ENCODE measurements around the gene CAVIN3. TPM values are rescaled to one million over a fixed set of nuclear protein-coding genes. Genes with fewer than 3 reads are reported as not detected.

Gene CAVIN3
- total RNA-seq, 4 donors from 2014 or later = 16.6 to 65.0 (median 25.3) TPM

GRCh38 chr11:6326303-6326702 is 6.0 kb upstream of the CAVIN3 start:
- DNase-seq = no peak
- Histone ChIP-seq H3K4me1 (peaks cover 3 to 17% (median 12%) of the 10 kb centered on the region in 3 donors), H3K9me3 (no peaks in the 10 kb centered on the region), H3K27me3 (peaks cover 0 to 6% (median 0%) of the 10 kb centered on the region in 4 donors), H3K27ac (peak overlapping the region in 2 of 4 donors; percentile 0 to 49), H3K4me3 (no peak overlapping the region), H3K36me3 (no peaks in the 10 kb centered on the region)
- intact Hi-C loops (cut with DNase I) = no loop called here
- TF ChIP-seq POLR2A (IDR thresholded peaks at IDR 0.05) = no peak
- TF ChIP-seq, protein P1, sequence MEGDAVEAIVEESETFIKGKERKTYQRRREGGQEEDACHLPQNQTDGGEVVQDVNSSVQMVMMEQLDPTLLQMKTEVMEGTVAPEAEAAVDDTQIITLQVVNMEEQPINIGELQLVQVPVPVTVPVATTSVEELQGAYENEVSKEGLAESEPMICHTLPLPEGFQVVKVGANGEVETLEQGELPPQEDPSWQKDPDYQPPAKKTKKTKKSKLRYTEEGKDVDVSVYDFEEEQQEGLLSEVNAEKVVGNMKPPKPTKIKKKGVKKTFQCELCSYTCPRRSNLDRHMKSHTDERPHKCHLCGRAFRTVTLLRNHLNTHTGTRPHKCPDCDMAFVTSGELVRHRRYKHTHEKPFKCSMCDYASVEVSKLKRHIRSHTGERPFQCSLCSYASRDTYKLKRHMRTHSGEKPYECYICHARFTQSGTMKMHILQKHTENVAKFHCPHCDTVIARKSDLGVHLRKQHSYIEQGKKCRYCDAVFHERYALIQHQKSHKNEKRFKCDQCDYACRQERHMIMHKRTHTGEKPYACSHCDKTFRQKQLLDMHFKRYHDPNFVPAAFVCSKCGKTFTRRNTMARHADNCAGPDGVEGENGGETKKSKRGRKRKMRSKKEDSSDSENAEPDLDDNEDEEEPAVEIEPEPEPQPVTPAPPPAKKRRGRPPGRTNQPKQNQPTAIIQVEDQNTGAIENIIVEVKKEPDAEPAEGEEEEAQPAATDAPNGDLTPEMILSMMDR (IDR thresholded peaks at IDR 0.05) = no peak

- peaks cover 0 to 26% (median 0%) of the 10 kb centered on the region in 4 donors for H3K27me3 ChIP-seq
- H3K9me3 ChIP-seq = no peaks in the 10 kb centered on the region
- H3K36me3 ChIP-seq = no peaks in the 10 kb centered on the region
- 32 to 62% methylated on average over 1 of the region's 1 CpG for WGBS, 2 donors
- TF ChIP-seq, protein P1 (IDR thresholded peaks at IDR 0.05) = no peak
- no peak for TF ChIP-seq POLR2A (IDR thresholded peaks at IDR 0.05)
- DNase-seq = no peak
- H3K4me1 ChIP-seq = peaks cover 12 to 46% (median 21%) of the 10 kb centered on the region in 3 donors
- H3K4me3 ChIP-seq = no peak overlapping the region
- intact Hi-C loops (cut with DNase I) = no loop called here
- H3K27ac ChIP-seq = no peak overlapping the region
Measured at GRCh38 chr11:6323291-6323905, 3.1 kb upstream of the CAVIN3 start.

DNA sequence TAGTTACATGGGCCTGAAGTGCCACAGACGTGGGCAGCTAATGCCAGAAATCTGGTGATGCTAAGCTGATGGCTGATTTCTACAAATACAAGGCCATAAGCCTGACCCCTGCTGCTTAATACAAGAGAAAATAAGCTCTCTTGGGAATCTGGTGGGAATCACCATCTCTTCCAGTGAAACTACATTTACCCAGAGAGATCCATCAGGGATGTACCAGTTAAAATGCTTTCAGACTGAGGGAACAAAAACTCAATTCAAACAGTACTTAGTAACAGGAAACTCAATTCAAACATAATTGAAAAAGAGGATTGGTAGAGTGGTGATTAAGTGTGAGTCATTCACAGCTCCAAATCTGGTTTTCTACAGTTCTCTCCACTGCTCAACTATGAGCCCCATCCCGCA is 1.7 kb upstream of the CAVIN3 start:
- TF ChIP-seq POLR2A (IDR thresholded peaks at IDR 0.05) = no peak
- TF ChIP-seq, protein P1 (IDR thresholded peaks at IDR 0.05) = no peak
- peaks cover 0 to 34% (median 0%) of the 10 kb centered on the region in 4 donors for H3K27me3 ChIP-seq
- intact Hi-C loops (cut with DNase I) = no loop called here
- DNase-seq = no peak
- no peaks in the 10 kb centered on the region for H3K9me3 ChIP-seq
- H3K4me1 ChIP-seq = peaks cover 12 to 58% (median 27%) of the 10 kb centered on the region in 3 donors
- H3K36me3 ChIP-seq = no peaks in the 10 kb centered on the region
- peak overlapping the region in 1 of 4 donors; percentile 76 for H3K4me3 ChIP-seq
- 33 to 34% methylated on average over 2 of the region's 2 CpGs for WGBS, 2 donors
- H3K27ac ChIP-seq = peak overlapping the region; percentile 82 to 98 (median 93)

DNA sequence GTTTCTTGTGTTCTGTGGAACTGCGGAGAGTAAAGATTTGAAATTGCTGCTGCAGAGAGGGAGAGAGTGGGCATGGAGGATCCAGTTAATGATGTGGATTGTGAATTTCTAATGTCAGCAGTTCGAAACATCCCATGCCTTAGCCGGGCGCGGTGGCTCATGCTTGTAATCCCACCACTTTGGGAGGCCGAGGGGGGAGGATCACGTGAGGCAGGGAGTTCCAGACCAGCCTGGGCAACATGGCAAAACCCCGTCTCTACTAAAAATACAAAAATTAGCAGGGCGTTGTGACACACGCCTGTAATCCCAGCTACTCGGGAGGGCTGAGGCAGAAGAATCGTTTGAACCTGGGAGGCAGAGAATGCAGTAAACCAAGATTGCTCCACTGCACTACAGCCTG is 1.1 kb upstream of the CAVIN3 start:
- Histone ChIP-seq H3K27ac (peak overlapping the region; percentile 82 to 98 (median 93)), H3K36me3 (no peaks in the 10 kb centered on the region), H3K9me3 (no peaks in the 10 kb centered on the region), H3K4me3 (peak overlapping the region in 3 of 4 donors; percentile 42 to 76 (median 71)), H3K4me1 (peaks cover 12 to 55% (median 27%) of the 10 kb centered on the region in 3 donors), H3K27me3 (peaks cover 0 to 36% (median 0%) of the 10 kb centered on the region in 4 donors)
- intact Hi-C loops (cut with DNase I) = no loop called here
- 40 to 46% methylated on average over 11 to 12 of the region's 12 CpGs for WGBS, 2 donors
- DNase-seq = no peak
- TF ChIP-seq POLR2A (IDR thresholded peaks at IDR 0.05) = no peak

- Histone ChIP-seq H3K27me3 (peaks cover 0 to 33% (median 0%) of the 10 kb centered on the region in 4 donors), H3K4me3 (peak overlapping the region; percentile 42 to 76 (median 58)), H3K9me3 (no peaks in the 10 kb centered on the region), H3K4me1 (peaks cover 12 to 63% (median 32%) of the 10 kb centered on the region in 3 donors), H3K27ac (peak overlapping the region; percentile 82 to 98 (median 93)), H3K36me3 (no peaks in the 10 kb centered on the region)
- intact Hi-C loops (cut with DNase I) = no loop called here
- DNase-seq = peak; percentile 57
- TF ChIP-seq, protein P1 (IDR thresholded peaks at IDR 0.05) = no peak
- peak in 2 of 4 donors; percentile 27 to 40 for TF ChIP-seq POLR2A (IDR thresholded peaks at IDR 0.05)
- WGBS, 2 donors = 1 to 5% methylated on average over 13 to 17 of the region's 50 CpGs
Measured at GRCh38 chr11:6319704-6320410, 444 bp downstream of the CAVIN3 start.
